ENCODE measurements around the gene HSPA1L. TPM values are rescaled to one million over a fixed set of nuclear protein-coding genes. Genes with fewer than 3 reads are reported as not detected.
"Not testable (repeated sequence)": the region's sequence is repeated elsewhere in the genome, so short reads cannot be mapped to it uniquely, and the experiment has no call there.

Gene HSPA1L
- total and polyA plus RNA-seq, 2 donors (not counting 1 experiment from before 2014, with no cell fraction given), result 0.81 to 2.0 TPM

GRCh38 chr6:31821301-31822035, 6.4 kb upstream of the HSPA1L start:
- H3K4me3 ChIP-seq (ENCODE audit: control extremely low read depth in 1 of 5, extremely low read depth in 1 of 5, insufficient read depth in 1 of 5, low read depth in 2 of 5, low read length in 4 of 5), result peak overlapping the region; percentile 59 to 79 (median 77)

GRCh38 chr6:31820399-31820798, 5.3 kb upstream of the HSPA1L start:
- H2AFZ ChIP-seq (ENCODE audit: insufficient read depth, low read depth, low read length, poor library complexity, severe bottlenecking); H3K27me3 Mint-ChIP-seq; H3K4me2 ChIP-seq (replicated peaks; ENCODE audit: low read depth, low read length, poor library complexity, severe bottlenecking); H3K79me2 ChIP-seq (ENCODE audit: control insufficient read depth, insufficient read depth, low read length); H3K27ac Mint-ChIP-seq; H3K4me3 Mint-ChIP-seq; ATAC-seq (ENCODE audit: low read depth); intact Hi-C loops (cut with micrococcal nuclease); DNase-seq; H3K9ac ChIP-seq (ENCODE audit: low read length); H3K27ac ChIP-seq (ENCODE audit: low read length in 2 of 2); H3K4me3 ChIP-seq (ENCODE audit: control extremely low read depth in 1 of 5, extremely low read depth in 1 of 5, insufficient read depth in 1 of 5, low read depth in 2 of 5, low read length in 4 of 5); H3K27me3 ChIP-seq (replicated peaks in 1 of 4; ENCODE audit: control extremely low read depth in 1 of 4, control insufficient read depth in 3 of 4, insufficient read depth in 4 of 4, low read length in 3 of 4); H3K36me3 ChIP-seq (replicated peaks in 1 of 2; ENCODE audit: control extremely low read depth in 1 of 2, control insufficient read depth in 1 of 2, extremely low read depth in 1 of 2, insufficient read depth in 2 of 2, low read length in 1 of 2); H3K9me3 ChIP-seq (ENCODE audit: control extremely low read depth in 1 of 3, control insufficient read depth in 2 of 3, insufficient read depth in 1 of 3, low read length in 2 of 3); H4K20me1 ChIP-seq (ENCODE audit: control insufficient read depth, insufficient read depth, low read length, poor library complexity, severe bottlenecking); H3K9me3 Mint-ChIP-seq (ENCODE audit: insufficient read depth): not testable (repeated sequence)
- ChIA-PET POLR2A (interaction anchor here (0.7 kb wide), 1 partner anchor 90 kb away, joined by 11 read pairs; no protein-coding TSS in a partner anchor), CTCF (interaction anchor here (0.9 to 1.5 kb wide), 3 partner anchors 68 to 93 kb away, joined by 3 to 7 read pairs (median 4); no protein-coding TSS in a partner anchor)
- H3K4me1 Mint-ChIP-seq, result peaks cover 25% of the 10 kb centered on the region
- WGBS (ENCODE audit: insufficient coverage), result 96% methylated on average over 7 of the region's 10 CpGs
- peaks cover 24 to 33% of the 10 kb centered on the region in 2 donors for H3K4me1 ChIP-seq (ENCODE audit: control insufficient read depth in 2 of 2, insufficient read depth in 2 of 2, low read length in 2 of 2)

More at GRCh38 chr6:31821301-31822035, 6.4 kb upstream of the HSPA1L start:
- no peaks in the 10 kb centered on the region for H3K79me2 ChIP-seq (ENCODE audit: control insufficient read depth, insufficient read depth, low read length)
- H3K27me3 Mint-ChIP-seq, result no peaks in the 10 kb centered on the region
- H3K9me3 ChIP-seq (ENCODE audit: control extremely low read depth in 1 of 3, control insufficient read depth in 2 of 3, insufficient read depth in 1 of 3, low read length in 2 of 3), result no peaks in the 10 kb centered on the region
- peaks cover 29% of the 10 kb centered on the region for H3K4me1 Mint-ChIP-seq
- peak overlapping the region; percentile 98 for H3K27ac Mint-ChIP-seq
- ChIA-PET CTCF (interaction anchor here (0.7 kb wide), 1 partner anchor 9 kb away, joined by 3 read pairs; no protein-coding TSS in a partner anchor), POLR2A (interaction anchor here (0.6 to 1.2 kb wide), 5 partner anchors 16 to 169 kb away, joined by 3 to 8 read pairs (median 5); partner anchors contain the start of genes BAG6 and VARS1)
- H3K9ac ChIP-seq (ENCODE audit: low read length), result peak overlapping the region; percentile 75
- H4K20me1 ChIP-seq (ENCODE audit: control insufficient read depth, insufficient read depth, low read length, poor library complexity, severe bottlenecking), result no peaks in the 10 kb centered on the region
- intact Hi-C loops (cut with micrococcal nuclease), result no loop called here
- H3K4me3 Mint-ChIP-seq, result peak overlapping the region; percentile 89
- H3K4me1 ChIP-seq (ENCODE audit: control insufficient read depth in 2 of 2, insufficient read depth in 2 of 2, low read length in 2 of 2), result peaks cover 26 to 41% of the 10 kb centered on the region in 2 donors
- no peaks in the 10 kb centered on the region for H3K27me3 ChIP-seq (replicated peaks in 1 of 4; ENCODE audit: control extremely low read depth in 1 of 4, control insufficient read depth in 3 of 4, insufficient read depth in 4 of 4, low read length in 3 of 4)
- WGBS (ENCODE audit: insufficient coverage), result 16% methylated on average over 19 of the region's 39 CpGs
- H2AFZ ChIP-seq (ENCODE audit: insufficient read depth, low read depth, low read length, poor library complexity, severe bottlenecking), result peak overlapping the region; percentile 84
- DNase-seq, result no peak
- TF ChIP-seq CTCF (IDR thresholded peaks at IDR 0.05) (no peak), EZH2 (IDR thresholded peaks at IDR 0.05; ENCODE audit: borderline replicate concordance, insufficient read depth, low read depth, low read length, poor library complexity, severe bottlenecking) (no peak)
- H3K4me2 ChIP-seq (replicated peaks; ENCODE audit: low read depth, low read length, poor library complexity, severe bottlenecking), result peak overlapping the region; percentile 83
- H3K27ac ChIP-seq (ENCODE audit: low read length in 2 of 2), result peak overlapping the region; percentile 77 to 78
- H3K36me3 ChIP-seq (replicated peaks in 1 of 2; ENCODE audit: control extremely low read depth in 1 of 2, control insufficient read depth in 1 of 2, extremely low read depth in 1 of 2, insufficient read depth in 2 of 2, low read length in 1 of 2), result no peaks in the 10 kb centered on the region
- ATAC-seq (ENCODE audit: low read depth), result peak; percentile 52
- H3K9me3 Mint-ChIP-seq (ENCODE audit: insufficient read depth), result no peaks in the 10 kb centered on the region
